ENCODE measurements around the gene RFESD. TPM values are rescaled to one million over a fixed set of nuclear protein-coding genes. Genes with fewer than 3 reads are reported as not detected.
"Not testable (repeated sequence)": the region's sequence is repeated elsewhere in the genome, so short reads cannot be mapped to it uniquely, and the experiment has no call there.

RFESD gene
- total RNA-seq, 1 experiment from 2014 or later = 9.4 TPM

- not testable (repeated sequence) for DNase-seq (ENCODE audit: extremely low read depth, low read depth)
These were observed 59.6 kb downstream of the RFESD start for GRCh38 chr5:95706196-95706595.

DNA sequence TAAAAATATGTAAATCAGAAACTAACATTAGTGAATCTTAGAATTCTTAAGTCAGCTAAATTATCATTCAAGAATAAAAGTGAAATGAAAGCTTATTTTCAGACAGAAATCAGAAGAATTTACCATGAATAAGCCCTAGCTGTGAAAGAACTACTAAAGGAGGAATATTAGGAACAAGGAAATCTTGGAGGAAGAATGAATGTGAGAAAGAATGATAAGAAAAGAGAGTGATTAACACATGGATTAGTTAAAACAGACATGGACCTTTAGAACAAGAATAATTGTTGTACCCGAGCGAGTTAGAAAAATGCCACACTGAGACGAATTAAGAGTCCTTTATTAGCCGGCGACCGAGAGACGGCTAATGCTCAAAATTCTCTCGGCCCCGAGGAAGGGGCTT lies 60.5 kb downstream of the RFESD start:
- no peak for DNase-seq (ENCODE audit: extremely low read depth, low read depth)

Other genes starting within 250 kb of the RFESD start
- gene SKIC3, start 91.8 kb upstream of the RFESD start, total RNA-seq (2014; rRNA removed; shearing (Covaris generic)) = 91.2 and 105 TPM in 2 replicates
- gene ARSK, start 91.7 kb upstream of the RFESD start, total RNA-seq (2014; rRNA removed; shearing (Covaris generic)) = 10.0 and 12.4 TPM in 2 replicates
- gene GPR150, start 26.7 kb upstream of the RFESD start, total RNA-seq (2014; rRNA removed; shearing (Covaris generic)) = not detected in 2 replicates
- 0.42 and 0.49 TPM in 2 replicates for gene SPATA9, start 36.2 kb downstream of the RFESD start, total RNA-seq (2014; rRNA removed; shearing (Covaris generic))
- 148 and 149 TPM in 2 replicates for gene RHOBTB3, start 84.6 kb downstream of the RFESD start, total RNA-seq (2014; rRNA removed; shearing (Covaris generic))
- gene GLRX, start 175.9 kb downstream of the RFESD start, total RNA-seq (2014; rRNA removed; shearing (Covaris generic)) = 352 and 470 TPM in 2 replicates

Measured in NCI-H460 (cell line).